GM19467 (cell line): ENCODE measurements around the gene HBA1.
"Not testable (repeated sequence)": the region's sequence is repeated elsewhere in the genome, so short reads cannot be mapped to it uniquely, and the experiment has no call there.

Source experiments
- ATAC-seq: cut with Tn5 transposase; IDR thresholded peaks from one replicate; pipeline ENCODE4 v1.9.1; 2021; ENCODE audit warnings: mild to moderate bottlenecking, moderate library complexity; ENCODE audit not compliant: unreplicated experiment

The HBA1 gene

GRCh38 chr16:176477-177382 is at the start of gene HBA1:
TSS of gene HBA1 (plus strand) at chr16:176680. CDS start at chr16:176717, 37 bp downstream.
- not testable (repeated sequence) for ATAC-seq

- ATAC-seq = no peak
These were observed 47.4 kb upstream of the HBA1 start for GRCh38 chr16:129075-129474.

GRCh38 chr16:130533-131173 is 45.8 kb upstream of the HBA1 start:
- ATAC-seq = no peak

DNA sequence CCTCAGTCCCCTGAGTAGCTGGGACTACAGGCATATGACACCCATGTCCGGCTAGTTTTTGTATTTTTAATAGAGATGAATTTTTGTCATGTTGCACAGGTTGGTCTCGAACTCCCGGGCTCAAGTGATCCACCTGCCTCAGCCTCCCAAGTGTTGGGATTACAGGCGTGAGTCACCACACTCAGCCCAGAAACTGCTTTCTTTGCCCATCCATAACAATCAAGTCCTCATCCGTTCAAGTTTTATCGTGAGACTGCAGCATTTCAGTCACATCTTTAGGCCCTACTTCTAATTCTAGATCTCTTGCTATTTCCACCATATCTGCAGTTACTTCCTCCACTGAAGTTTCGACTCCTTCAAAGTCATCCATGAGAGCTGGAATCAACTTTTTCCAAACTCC is 44.4 kb upstream of the HBA1 start:
- no peak for ATAC-seq

GRCh38 chr16:133716-134115 is 42.8 kb upstream of the HBA1 start:
- no peak for ATAC-seq

DNA sequence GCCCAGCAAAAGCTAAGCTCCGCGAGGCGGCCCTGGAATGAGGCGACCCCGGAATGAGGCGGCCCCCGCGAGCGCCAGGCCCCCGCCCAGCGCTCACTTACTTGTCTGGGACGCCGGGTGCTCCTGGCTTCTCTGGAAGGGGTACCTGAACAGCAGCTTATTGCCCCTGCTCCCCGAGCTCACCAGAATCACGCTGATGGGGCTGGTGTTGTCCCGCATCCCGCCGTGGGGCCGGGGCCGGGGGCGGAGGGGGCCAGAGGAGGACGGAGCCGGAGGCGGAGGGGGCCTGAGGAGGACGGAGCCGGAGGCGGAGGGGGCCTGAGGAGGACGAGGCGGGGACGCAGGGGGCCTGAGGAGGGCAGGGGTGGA is 38.4 kb upstream of the HBA1 start:
- ATAC-seq = no peak

DNA sequence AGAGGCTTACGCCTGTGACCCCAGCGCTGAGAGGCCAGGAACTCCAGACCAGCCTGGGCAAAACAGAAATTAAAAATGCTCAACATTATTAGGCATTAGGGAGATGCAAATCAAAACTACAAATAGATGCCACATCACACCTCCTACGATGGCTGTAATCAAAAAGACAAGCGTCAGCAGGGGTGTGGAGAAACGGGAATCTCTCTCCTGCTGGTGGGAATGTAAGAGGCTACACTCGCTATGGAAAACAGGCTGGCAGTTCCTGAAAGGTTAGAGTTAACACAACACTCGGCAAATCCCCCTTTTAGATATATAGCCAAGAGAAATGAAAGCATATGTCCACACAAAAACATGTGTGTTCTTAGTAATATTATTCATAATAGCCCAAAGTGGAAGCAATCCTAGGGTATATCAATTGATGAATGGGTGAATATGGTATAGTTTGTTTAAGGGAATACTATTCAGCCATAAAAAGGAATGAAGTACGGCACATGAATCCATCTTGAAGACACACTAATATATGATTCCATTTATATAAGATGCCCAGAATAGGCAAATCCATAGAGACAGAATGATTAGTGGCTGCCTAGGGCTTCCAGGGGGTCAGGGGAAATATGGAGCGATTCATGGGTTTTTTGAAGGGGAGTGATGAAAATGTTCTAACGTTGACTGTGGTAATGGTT is 36.2 kb upstream of the HBA1 start:
- ATAC-seq = no peak

DNA sequence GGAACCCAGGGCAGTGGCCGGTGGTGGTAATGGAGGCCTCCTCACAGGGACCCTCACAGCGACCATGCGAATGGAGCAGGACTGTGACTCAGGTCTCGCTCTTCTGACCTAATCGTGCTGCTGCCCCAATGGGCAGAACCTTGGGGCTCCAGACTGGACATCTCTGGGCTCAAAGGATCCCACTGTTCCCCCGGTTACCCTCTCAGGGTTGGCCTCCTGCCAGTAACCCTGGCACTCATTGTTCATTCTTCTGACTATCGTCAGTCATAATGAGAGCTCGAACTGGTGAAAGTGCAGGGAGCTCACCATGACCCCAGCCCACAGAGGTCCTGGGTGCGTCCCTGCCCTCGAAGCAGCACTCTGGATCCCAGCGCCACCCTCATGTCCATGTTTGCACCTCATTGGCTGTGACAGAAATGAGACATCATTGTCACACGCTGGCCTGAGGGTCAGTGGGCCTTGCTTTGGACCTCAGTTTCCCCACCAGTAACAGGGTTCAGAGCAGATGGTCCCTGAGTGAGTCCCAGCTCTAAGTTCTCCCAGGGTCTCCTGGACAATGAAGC is 34.0 kb upstream of the HBA1 start:
- ATAC-seq = no peak

DNA sequence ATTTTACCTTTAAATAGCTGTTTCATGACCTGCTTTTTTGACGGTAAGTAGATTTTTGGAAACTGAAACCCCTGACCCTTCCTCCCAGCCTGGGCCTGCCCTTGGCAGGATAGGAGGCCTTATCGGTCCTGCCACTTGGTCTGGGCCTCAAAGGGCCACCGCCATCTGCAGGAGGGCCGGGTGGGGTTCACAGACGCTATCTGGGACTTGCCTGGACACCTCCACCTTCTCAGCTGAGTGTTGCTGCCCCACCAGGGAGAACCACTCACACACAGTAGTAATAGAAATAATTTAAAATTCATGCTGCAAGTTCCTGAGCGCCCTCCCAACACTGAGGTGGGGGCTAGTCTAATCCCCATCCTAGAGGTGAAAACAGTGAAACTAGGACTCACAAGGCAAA is 33.4 kb upstream of the HBA1 start:
- ATAC-seq = no peak

- no peak for ATAC-seq
These were observed 33.0 kb upstream of the HBA1 start for GRCh38 chr16:143456-143855.

GRCh38 chr16:144797-145252 is 31.7 kb upstream of the HBA1 start:
- ATAC-seq = no peak

DNA sequence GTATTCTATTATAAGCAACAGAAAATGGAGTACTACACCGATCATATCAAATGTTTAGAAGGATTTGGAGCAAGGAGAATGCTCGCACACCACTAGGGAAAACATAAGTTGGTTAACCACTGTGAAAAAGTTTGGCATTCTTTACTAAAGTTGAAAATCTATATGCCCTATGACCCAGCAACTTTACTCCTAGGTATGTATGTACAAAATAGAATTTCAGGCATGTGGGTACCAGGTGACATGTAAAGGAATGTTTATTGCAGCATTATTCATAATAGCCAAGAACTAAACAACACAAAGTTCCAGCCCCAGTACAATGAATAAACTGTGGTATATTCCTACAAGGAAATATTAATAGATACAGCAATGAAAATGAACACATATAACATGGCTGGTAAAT is 29.8 kb upstream of the HBA1 start:
- ATAC-seq = no peak

DNA sequence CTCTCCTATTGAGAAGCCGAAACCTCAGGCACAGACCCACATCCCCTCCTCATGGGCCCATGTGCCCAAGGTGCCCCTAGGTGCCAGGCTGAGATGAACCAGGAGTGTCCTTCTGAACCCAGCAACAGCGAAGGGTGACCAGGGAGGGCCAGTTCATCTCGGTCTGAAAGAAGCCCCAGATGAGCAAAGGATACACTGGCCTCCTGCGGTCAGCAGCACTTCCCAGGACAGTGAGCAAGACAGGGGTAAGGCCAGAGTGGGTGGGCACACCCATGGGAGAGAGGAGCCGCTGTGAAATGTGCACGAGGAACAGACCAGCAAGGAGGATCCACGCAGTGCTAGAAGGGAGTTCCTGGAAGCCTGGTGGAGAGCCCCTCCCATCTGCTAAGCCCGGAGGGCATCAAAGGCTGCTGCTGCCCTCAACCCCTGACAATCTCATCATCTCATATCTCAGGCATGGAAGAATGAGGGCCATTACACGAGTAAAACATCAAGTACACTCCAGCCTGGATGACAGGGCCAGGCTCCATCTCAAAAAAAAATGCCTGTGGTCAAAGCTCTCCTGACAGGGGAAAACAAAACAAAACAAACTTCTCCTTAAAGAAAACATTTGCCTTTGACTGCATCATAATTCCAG is 27.3 kb upstream of the HBA1 start:
- no peak for ATAC-seq

GRCh38 chr16:152141-153128 is 24.0 kb upstream of the HBA1 start, which contains the start of gene HBZ:
TSS of gene HBZ (plus strand) at chr16:152644. CDS start at chr16:152910, 266 bp downstream.
- ATAC-seq = no peak

DNA sequence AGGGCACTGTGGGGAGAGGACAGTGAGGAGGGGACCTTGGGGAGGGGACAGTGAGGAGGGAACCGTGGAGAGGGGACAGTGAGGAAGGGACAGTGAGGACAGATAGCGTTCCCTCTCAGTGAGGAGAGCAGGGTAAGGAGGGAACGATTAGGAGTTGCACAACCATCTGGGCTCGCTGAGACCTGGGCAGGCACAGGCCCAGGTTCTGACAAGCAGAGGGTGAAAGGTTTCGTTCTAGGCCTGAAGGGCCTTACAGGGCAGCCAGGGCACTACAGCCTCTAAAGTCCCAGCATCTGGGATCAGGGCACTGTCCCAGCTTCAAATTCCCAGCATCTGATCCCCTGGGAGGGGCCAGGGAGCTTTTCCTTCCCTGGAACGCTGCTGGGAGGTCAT is 23.4 kb upstream of the HBA1 start:
- ATAC-seq = not testable (repeated sequence)

DNA sequence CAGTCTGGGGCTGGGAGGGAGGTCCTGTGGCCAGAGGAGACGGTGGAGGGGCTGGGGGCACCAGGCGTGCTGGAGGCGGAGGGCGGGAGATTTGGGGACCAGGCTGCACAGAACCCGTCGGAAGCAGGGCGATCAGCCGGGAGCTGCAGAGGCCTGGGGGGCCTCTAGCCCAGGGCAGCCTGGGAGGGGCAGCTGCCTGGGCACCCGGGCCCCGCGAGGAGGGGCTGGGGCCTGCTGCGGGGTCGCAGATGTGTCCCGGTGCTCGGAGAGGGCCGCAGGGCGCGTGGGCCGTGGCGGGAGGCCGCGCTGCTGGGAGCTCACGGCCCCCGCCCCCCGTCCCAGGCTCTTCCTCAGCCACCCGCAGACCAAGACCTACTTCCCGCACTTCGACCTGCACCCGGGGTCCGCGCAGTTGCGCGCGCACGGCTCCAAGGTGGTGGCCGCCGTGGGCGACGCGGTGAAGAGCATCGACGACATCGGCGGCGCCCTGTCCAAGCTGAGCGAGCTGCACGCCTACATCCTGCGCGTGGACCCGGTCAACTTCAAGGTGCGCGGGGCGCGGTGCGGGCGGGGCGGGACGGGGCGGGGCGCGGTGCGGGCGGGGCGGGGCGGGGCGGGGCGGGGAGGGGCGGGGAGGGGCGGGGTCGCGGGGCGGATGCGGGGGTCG is 22.8 kb upstream of the HBA1 start:
- not testable (repeated sequence) for ATAC-seq

DNA sequence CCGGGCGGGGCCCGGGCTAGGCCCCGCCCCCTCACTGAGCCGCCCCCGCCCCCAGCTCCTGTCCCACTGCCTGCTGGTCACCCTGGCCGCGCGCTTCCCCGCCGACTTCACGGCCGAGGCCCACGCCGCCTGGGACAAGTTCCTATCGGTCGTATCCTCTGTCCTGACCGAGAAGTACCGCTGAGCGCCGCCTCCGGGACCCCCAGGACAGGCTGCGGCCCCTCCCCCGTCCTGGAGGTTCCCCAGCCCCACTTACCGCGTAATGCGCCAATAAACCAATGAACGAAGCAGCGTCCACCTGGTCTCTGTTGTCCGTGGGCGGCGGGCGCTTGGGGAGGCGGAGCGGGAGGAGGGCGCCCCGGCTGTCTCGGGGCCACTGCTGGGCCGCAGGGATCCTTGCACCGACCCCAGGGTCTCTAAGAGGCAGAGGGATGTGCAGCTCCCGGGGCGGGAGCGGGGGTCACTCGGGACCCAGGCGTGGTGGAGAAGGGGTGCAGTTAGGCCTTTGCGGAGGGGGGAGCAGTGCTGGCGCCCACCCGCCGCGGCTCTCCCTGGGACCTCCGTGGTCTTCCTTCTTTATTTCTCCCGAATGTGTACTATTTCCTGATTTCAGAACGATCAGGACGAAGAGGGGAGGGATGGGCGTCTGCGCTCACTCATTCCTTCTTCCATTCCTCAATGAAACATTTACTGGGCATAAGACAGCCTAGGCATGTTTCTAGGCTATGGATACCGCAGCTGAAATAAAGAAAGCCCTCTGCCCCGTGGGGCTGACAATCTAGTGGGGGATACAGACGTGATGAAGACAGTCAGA is 22.1 kb upstream of the HBA1 start:
- no peak for ATAC-seq

DNA sequence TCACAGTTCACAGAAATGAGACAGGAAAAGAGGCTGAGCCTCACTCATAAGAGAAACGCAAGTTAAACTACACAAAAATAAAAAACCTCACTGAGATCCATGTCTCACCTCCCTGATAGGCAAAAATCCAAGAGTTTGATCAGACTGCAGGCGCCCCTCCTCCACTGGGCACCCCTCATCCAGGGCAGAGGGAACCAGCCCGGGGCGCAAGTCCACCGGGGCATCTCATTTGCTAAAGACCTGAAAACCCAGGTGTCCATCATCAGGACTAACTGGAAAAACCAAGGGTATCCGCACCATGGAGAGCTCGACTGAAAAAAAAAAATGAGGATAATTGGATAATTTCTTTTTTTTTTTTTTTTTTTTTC is 21.5 kb upstream of the HBA1 start:
- ATAC-seq = no peak
